GM19463 (cell line): ENCODE data around the gene PDE4D.

Experiments
- ATAC-seq: cut with Tn5 transposase; IDR thresholded peaks from one replicate; pipeline ENCODE4 v1.9.1; 2021; ENCODE audit warnings: mild to moderate bottlenecking, moderate library complexity; ENCODE audit not compliant: unreplicated experiment

The PDE4D gene

DNA sequence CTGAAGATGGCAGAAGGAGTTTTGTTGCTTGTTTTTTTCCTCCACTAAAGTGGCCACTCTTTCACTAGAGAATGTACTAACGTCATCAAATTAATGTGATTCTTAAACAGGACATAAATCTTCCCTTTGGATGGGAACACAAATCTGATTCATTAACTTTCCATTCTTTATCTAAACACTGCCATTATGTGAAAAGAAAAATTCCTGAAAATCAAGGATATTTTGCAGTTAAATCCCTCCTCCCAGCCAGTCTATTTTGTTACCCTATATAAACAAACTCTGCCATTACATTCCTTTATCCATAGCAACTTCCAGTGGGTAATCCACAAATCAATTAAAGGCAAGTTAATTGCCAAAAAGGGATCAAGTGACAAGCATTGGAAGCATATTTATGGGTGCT, 546.5 kb downstream of the PDE4D start:
- no peak for ATAC-seq

DNA sequence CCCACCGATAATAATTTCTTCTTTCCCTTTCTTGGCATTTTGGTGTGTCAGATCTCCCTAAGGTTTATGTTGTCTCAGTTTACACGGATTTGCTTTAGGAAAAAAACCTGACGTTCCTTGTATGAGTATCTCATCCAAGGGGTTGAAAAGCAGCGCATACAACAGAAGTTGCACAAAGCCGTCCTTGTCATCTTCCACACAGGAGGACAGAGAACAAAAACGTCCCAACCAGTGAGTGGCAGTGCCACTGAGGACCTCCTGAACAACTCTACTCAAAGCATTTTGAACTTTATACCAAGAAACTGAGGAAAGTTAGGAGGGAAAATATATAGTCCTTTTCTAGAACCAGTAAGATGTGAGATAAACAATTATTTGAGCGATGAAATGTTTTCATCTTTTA, 547.0 kb downstream of the PDE4D start:
- ATAC-seq: no peak

DNA sequence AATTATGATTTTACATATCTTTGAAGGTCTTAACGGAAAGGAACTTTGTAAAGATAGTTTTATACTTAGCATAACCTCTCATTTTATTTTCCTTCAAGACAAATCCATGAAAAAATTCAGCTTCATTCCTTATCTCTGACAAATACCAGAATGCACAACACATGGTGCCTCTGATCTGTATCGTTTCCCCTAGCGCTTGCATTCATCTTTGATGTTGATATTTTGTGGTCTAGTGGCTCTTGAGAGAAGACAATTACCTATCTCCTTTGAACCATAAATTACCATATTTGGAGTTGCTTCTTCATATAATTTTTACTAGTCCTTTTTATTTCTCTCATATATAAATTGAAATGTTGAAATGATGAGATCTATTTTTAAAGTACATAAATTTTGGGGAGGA, 551.3 kb downstream of the PDE4D start:
- no peak for ATAC-seq

DNA sequence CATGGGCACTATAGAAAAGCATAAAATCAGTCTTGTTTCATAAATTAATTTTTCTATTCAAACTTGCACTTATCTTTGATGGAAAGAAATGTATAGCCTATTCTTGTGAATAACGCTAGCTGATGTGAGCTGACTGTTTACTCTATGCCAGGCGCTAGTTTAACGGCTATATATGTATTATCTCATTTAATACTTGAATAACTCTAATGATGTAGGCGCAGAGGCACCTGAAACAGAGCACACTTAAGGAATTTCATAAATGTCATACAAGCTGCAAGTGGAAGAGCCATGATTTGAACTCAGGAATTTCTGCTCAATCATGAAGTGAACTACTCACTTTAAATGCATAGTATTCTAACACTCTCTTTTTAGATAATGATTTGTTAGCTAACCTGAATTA, 551.8 kb downstream of the PDE4D start:
- no peak for ATAC-seq

DNA sequence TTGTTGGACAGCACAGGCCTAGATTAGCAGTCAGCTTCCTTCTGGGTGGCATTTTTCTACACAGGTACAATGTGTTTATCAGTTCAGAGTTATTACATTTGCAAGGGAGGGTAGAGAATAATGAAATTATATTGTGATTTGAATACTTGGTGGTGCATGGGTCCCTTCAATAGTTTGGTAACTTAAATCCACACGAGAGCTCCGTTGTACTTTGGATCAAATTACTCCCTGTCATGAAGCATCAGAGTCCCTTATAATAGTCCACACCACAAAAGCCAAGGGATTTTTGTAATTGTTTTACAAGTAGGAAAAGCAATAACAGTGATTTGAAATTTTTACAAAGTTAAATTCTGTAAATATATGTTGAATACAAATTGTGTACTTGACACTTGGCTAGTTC, 552.4 kb downstream of the PDE4D start:
- no peak for ATAC-seq

GRCh38 chr5:59340637-59341036, 552.9 kb downstream of the PDE4D start:
- ATAC-seq: no peak

DNA sequence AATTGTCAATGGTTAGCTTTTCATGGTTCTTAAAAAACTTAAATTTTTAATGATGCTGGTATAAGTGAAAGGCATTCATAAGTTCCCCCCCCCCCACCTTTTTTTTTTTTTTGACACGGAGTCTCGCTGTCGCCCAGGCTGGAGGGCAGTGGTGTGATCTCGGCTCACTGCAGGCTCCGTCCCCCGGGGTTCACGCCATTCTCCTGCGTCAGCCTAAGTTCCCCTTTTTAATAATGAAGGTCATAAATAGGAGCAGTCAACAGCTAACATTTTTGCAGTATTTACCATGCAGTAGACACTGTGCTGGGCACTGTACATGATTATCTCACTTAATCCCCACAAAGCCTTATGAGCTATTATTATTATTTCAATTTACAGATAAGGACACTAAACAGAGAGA, 556.3 kb downstream of the PDE4D start:
- ATAC-seq: no peak

DNA sequence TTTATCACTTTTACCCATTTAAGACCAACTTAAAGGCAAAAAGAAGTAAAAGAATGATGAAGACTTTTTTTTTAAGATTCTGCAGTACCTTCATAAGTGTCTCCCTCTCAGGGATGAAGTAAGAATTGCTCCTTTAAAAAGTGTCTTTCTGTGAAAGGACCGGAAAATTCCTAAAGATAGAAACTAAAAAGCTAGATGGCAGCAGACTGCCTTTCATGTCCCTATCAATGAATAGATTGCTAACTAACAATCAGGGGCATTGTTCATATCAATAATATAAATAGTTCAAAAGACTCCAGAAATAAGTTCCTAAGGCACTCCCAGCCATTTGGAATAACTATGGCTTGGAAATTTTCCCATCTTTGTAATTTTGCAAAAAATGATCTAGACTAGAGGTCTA, 558.0 kb downstream of the PDE4D start:
- no peak for ATAC-seq

- ATAC-seq: no peak
Measured at GRCh38 chr5:59333416-59333815, 560.1 kb downstream of the PDE4D start.

- no peak for ATAC-seq
Measured at GRCh38 chr5:59332236-59332973, 561.1 kb downstream of the PDE4D start.

GRCh38 chr5:59330680-59331079, 562.8 kb downstream of the PDE4D start:
- no peak for ATAC-seq

GRCh38 chr5:59328709-59329296, 564.7 kb downstream of the PDE4D start:
- no peak for ATAC-seq

GRCh38 chr5:59327191-59327980, 566.1 kb downstream of the PDE4D start:
- no peak for ATAC-seq

DNA sequence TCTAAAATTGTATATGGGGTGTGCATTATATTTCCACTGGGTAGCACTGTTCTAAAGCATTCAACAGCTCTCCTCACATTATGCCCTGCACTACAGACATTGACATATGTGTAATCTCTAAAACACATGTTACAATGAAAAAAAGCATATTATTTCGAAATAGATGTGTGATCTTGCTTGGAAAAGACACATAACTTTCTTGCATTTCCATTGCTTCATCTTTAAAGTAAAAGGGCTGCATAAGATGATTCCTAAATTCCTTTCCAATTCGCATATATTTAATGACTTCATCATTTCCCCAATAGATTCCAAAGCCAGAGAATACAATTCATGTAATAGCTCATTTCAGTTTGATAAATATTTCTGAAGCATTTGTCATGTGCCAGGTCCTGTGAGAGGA, 566.9 kb downstream of the PDE4D start:
- no peak for ATAC-seq

GRCh38 chr5:59325070-59325469, 568.5 kb downstream of the PDE4D start:
- ATAC-seq: no peak

DNA sequence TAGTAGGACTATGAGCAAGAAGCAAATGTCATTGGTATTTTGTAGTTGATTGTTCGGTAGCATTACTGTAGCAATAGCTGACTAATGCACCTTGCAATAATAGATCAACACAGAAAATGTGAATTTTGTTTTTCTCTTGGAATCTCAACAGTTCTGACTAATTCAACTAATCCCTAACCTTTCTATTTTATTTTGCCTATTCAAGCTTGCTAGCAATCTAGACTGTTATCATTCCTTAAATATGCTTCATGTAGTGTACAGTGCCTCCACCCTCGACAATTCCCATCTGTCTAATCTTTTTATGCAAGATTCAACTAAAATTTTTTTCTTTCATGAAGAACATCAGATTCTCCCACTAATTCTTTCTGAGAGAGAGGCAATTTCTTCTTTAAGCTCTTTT, 570.6 kb downstream of the PDE4D start:
- no peak for ATAC-seq

GRCh38 chr5:59322058-59322457, 571.5 kb downstream of the PDE4D start:
- ATAC-seq: no peak

DNA sequence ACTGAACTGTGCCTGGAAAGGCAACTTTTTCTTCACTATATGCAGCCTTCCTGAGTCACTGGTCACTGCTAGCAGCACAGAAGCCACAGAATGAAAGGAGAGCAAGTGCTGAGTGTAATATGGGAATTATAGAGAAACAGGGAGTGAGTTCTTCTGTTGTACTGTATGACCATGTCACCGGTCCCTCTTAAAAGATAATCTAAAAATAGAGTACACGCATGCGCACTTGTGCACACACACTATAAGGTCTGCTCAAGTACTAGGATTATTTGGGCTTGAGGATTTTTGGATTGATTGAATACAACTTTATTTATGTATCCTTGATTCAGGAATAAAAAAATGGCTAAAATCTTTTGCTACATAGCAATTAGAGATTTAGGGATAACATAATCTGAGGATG, 571.9 kb downstream of the PDE4D start:
- ATAC-seq: no peak

DNA sequence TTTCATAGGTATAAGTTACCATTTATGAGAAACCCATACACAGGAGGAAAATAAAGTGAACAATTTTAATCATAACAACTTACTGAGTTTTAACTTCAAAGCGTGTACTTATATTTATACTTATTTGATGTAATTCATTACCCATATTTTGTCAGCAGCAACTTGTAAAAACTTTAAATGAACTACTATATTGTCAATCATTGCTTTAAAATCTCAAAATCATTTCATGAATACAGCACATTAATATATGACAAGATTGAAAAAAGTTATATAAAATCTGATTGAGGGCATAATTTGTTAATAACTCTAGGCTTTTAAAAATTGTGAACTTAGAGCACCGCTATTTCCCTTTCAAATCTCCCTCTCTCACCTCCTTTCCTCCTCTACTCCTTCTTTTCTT, 573.1 kb downstream of the PDE4D start:
- no peak for ATAC-seq

DNA sequence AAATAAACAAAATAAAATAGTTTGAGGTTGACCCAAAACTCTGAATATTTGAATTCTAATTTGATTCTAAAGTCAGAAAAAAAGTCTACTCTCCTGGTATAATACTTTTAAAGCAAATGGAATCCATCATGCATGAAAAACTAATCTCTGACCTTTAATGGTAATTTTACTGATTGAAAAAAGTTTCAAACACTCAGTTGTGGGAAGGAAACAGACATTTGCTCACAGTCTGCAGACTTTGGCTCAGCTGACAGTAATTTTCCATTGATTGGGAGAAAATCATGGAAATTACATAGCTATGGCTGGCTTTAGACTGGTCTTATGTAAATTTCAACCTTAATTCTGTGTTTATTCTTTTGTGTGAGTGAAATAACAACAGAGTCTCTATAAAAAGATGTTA, 574.3 kb downstream of the PDE4D start:
- ATAC-seq: no peak

- no peak for ATAC-seq
Measured at GRCh38 chr5:59317774-59318205, 575.7 kb downstream of the PDE4D start.
